B cell (primary cell): ENCODE results near the gene TNNT3. TPM values are rescaled to one million over a fixed set of nuclear protein-coding genes. Genes with fewer than 3 reads are reported as not detected.

Source experiments
- ATAC-seq: fragments of 200-7000 bp; cut with Tn5 transposase; one replicate; pipeline ENCODE4 v1.10.0; 2021; ENCODE audit warnings: low read depth, mild to moderate bottlenecking, moderate number of reproducible peaks, moderate library complexity
- CTCF ChIA-PET: fragments of 350-600 bp; sonication (Branson Sonifier 250); formaldehyde crosslinking; loops from one replicate; lab custom pipeline; 2021; ENCODE audit warnings: antibody characterized with exemption, inconsistent platforms; lab: Charles Lee
- POLR2A ChIA-PET: fragments of 350-600 bp; sonication (Branson Sonifier 250); formaldehyde crosslinking; loops from one replicate; lab custom pipeline; 2021; ENCODE audit warnings: antibody characterized with exemption; lab: Charles Lee
- DNase-seq: peaks from one replicate; pipeline ENCODE4 v3.0.0; 2013
- H2AFZ ChIP-seq: 2 replicates; pipeline ENCODE4 v1.6.1; 2012; ENCODE audit warnings: mild to moderate bottlenecking, low read depth, low read length; ENCODE audit not compliant: insufficient read depth, poor library complexity, severe bottlenecking
- H3K27ac ChIP-seq, 2 donors: 1 replicate in 1 of 2; 2 replicates in 1 of 2; pipeline ENCODE4 v1.5.1; 2012 to 2013; ENCODE audit warnings: low read length in 2 of 2, mild to moderate bottlenecking in 2 of 2, moderate library complexity in 1 of 2
- H3K27me3 ChIP-seq, 4 experiments: fragments of 200-600 bp in 1 of 4; sonication (generic) in 1 of 4; replicated peaks in 1 of 4; 1 replicate in 2 of 4; 2 replicates in 2 of 4; pipeline versions ENCODE4 v1.6.1 to v1.7.0; 2013 to 2016; ENCODE audit warnings: low read length in 3 of 4, mild to moderate bottlenecking in 2 of 4, mixed read lengths in 1 of 4, moderate library complexity in 1 of 4; ENCODE audit not compliant: insufficient read depth in 4 of 4, control insufficient read depth in 3 of 4; ENCODE audit errors: control extremely low read depth in 1 of 4
- H3K36me3 ChIP-seq, 2 experiments: replicated peaks in 1 of 2; 1 replicate in 1 of 2; 2 replicates in 1 of 2; pipeline versions ENCODE4 v1.6.1 to v1.7.1; 2013; ENCODE audit warnings: low read length in 1 of 2; ENCODE audit not compliant: insufficient read depth in 2 of 2, control insufficient read depth in 1 of 2; ENCODE audit errors: control extremely low read depth in 1 of 2, extremely low read depth in 1 of 2
- H3K4me1 ChIP-seq, 2 donors: fragments of 200-600 bp in 1 of 2; sonication (generic) in 1 of 2; 1 replicate in 1 of 2; 2 replicates in 1 of 2; pipeline versions ENCODE4 v1.5.1 to v1.6.1; 2013 to 2017; ENCODE audit warnings: low read length in 2 of 2; ENCODE audit not compliant: control insufficient read depth in 2 of 2, insufficient read depth in 2 of 2
- H3K4me2 ChIP-seq: replicated peaks from 2 replicates; pipeline ENCODE3; 2012; ENCODE audit warnings: mild to moderate bottlenecking, low read depth, low read length; ENCODE audit not compliant: poor library complexity, severe bottlenecking
- H3K4me3 ChIP-seq, 5 experiments: fragments of 200-600 bp in 1 of 5; sonication (generic) in 1 of 5; 1 replicate in 3 of 5; 2 replicates in 2 of 5; pipeline versions ENCODE4 v1.5.1 to v1.7.0; 2011 to 2016; ENCODE audit warnings: low read length in 4 of 5, mild to moderate bottlenecking in 4 of 5, low read depth in 2 of 5, control low read depth in 1 of 5, moderate library complexity in 1 of 5; ENCODE audit not compliant: insufficient read depth in 1 of 5; ENCODE audit errors: control extremely low read depth in 1 of 5, extremely low read depth in 1 of 5
- H3K79me2 ChIP-seq: fragments of 200-600 bp; sonication (generic); one replicate; pipeline ENCODE4 v1.6.0; 2016; ENCODE audit warnings: low read length; ENCODE audit not compliant: control insufficient read depth, insufficient read depth
- H3K9ac ChIP-seq: fragments of 200-600 bp; sonication (generic); 2 replicates; pipeline ENCODE4 v1.6.1; 2017; ENCODE audit warnings: mild to moderate bottlenecking, low read length, moderate library complexity
- H3K9me3 ChIP-seq, 3 donors: one replicate each; pipeline versions ENCODE4 v1.6.1 to v1.7.1; 2013; ENCODE audit warnings: low read length in 2 of 3; ENCODE audit not compliant: control insufficient read depth in 2 of 3, insufficient read depth in 1 of 3; ENCODE audit errors: control extremely low read depth in 1 of 3
- H4K20me1 ChIP-seq: 2 replicates; pipeline ENCODE4 v1.6.0; 2012; ENCODE audit warnings: mild to moderate bottlenecking, low read length; ENCODE audit not compliant: insufficient read depth, control insufficient read depth, poor library complexity, severe bottlenecking
- H3K27ac Mint-ChIP-seq: one replicate; pipeline ENCODE4 v1.8.0; 2021; ENCODE audit warnings: mixed read lengths
- H3K27me3 Mint-ChIP-seq: one replicate; pipeline ENCODE4 v1.8.0; 2021; ENCODE audit warnings: mixed read lengths
- H3K4me1 Mint-ChIP-seq: one replicate; pipeline ENCODE4 v1.8.0; 2021; ENCODE audit warnings: mixed read lengths
- H3K4me3 Mint-ChIP-seq: one replicate; pipeline ENCODE4 v1.8.0; 2021; ENCODE audit warnings: mixed read lengths
- H3K9me3 Mint-ChIP-seq: one replicate; pipeline ENCODE4 v1.8.0; 2022; ENCODE audit warnings: mixed read lengths; ENCODE audit not compliant: insufficient read depth
- EZH2 ChIP-seq: IDR thresholded peaks from 2 replicates; pipeline ENCODE4 v1.6.1; 2012; ENCODE audit warnings: borderline replicate concordance, low read depth, mild to moderate bottlenecking, moderate library complexity, low read length; ENCODE audit not compliant: insufficient read depth, poor library complexity, severe bottlenecking
- WGBS: methylation state at CpG from one replicate; pipeline ENCODE4 v1.1.5; 2013; ENCODE audit warnings: missing lambda C conversion rate; ENCODE audit not compliant: insufficient coverage; 5-methylcytosine and 5-hydroxymethylcytosine counted together
- intact Hi-C: fragments of 100-400 bp; cut with micrococcal nuclease; formaldehyde crosslinking; loops from one replicate; pipeline ENCODE4 v1.10.0; 2022
- polyA plus RNA-seq: library from polyadenylated mRNA; depleted of rRNA; stranded (reverse); fragments of >200 nt; gene quantifications from 2 replicates; pipeline ENCODE4 v1.2.3, GENCODE V29; 2012
- total RNA-seq, 2 donors: library from RNA; stranded (reverse); fragments of 120-200 nt in 1 of 2; gene quantifications; 1 replicate in 1 of 2; 2 replicates in 1 of 2; pipeline versions ENCODE4 v1.2.3 to v1.2.4, GENCODE V29; 2013 to 2022
- TF ChIP-seq, protein P1 (sequence below): fragments of 200-600 bp; IDR thresholded peaks from one replicate; pipeline ENCODE4 v1.8.0; 2022; ENCODE audit warnings: antibody characterized with exemption, mild to moderate bottlenecking

Gene TNNT3
- total and polyA plus RNA-seq, 2 donors (not counting 1 experiment from before 2014, with no cell fraction given) = 2.5 to 10.0 TPM

GRCh38 chr11:1943977-1944376 lies 24.5 kb downstream of the TNNT3 start:
- H3K79me2 ChIP-seq = no peaks in the 10 kb centered on the region
- ChIA-PET POLR2A (no interaction called here), CTCF (interaction anchor here (1.0 kb wide), 1 partner anchor 111 kb away, joined by 4 read pairs; no protein-coding TSS in a partner anchor)
- H3K9ac ChIP-seq = no peak overlapping the region
- H3K27ac ChIP-seq = no peak overlapping the region
- no peaks in the 10 kb centered on the region for H3K27me3 ChIP-seq
- WGBS = 83% methylated on average over 9 of the region's 9 CpGs
- H3K27me3 Mint-ChIP-seq = no peaks in the 10 kb centered on the region
- H3K36me3 ChIP-seq = no peaks in the 10 kb centered on the region
- ATAC-seq (no peak), DNase-seq (no peak)
- no peaks in the 10 kb centered on the region for H4K20me1 ChIP-seq
- no peaks in the 10 kb centered on the region for H3K9me3 Mint-ChIP-seq
- H3K4me3 ChIP-seq = no peak overlapping the region
- no peak overlapping the region for H3K4me2 ChIP-seq
- no peak overlapping the region for H2AFZ ChIP-seq
- TF ChIP-seq EZH2 = no peak
- TF ChIP-seq, protein P1, sequence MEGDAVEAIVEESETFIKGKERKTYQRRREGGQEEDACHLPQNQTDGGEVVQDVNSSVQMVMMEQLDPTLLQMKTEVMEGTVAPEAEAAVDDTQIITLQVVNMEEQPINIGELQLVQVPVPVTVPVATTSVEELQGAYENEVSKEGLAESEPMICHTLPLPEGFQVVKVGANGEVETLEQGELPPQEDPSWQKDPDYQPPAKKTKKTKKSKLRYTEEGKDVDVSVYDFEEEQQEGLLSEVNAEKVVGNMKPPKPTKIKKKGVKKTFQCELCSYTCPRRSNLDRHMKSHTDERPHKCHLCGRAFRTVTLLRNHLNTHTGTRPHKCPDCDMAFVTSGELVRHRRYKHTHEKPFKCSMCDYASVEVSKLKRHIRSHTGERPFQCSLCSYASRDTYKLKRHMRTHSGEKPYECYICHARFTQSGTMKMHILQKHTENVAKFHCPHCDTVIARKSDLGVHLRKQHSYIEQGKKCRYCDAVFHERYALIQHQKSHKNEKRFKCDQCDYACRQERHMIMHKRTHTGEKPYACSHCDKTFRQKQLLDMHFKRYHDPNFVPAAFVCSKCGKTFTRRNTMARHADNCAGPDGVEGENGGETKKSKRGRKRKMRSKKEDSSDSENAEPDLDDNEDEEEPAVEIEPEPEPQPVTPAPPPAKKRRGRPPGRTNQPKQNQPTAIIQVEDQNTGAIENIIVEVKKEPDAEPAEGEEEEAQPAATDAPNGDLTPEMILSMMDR = no peak
- peaks cover 3% of the 10 kb centered on the region for H3K4me1 Mint-ChIP-seq
- intact Hi-C loops = no loop called here
- H3K4me1 ChIP-seq = no peaks in the 10 kb centered on the region
- H3K9me3 ChIP-seq = no peaks in the 10 kb centered on the region
- H3K27ac Mint-ChIP-seq = no peak overlapping the region
- peak overlapping the region; percentile 13 for H3K4me3 Mint-ChIP-seq

DNA sequence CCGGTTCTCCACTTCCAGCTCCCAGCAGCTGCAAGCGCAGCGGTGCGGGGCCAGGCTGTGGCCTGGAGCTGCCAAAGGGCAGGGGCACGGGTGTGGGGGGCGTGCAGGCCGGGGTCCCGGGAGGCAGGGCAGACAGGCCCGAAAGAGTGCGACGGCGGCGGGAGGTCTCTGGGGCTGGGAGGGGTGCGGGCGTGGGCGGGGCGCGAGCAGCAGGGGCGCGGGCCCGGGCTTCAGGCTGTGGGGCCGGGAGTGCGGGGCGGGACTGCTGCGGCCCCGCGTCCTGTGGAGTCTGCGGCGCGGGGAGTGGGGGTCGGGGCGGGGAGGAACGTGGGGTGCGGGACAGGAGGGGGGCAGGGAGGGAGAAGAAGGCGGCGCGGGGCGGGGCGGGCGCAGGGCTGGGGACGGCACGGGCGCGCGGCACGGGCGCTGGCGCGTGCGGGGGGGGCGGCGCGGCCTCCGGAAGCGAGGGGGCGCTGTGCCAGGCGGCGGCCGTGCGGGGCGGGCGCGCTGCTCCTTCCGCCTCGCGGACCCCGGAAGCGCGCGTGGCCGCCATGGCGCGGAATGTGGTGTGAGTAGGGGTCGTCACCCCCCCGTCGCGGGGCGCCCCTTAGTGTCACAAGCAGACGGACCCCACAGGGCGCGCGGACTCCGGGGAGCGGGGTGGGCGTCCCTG lies 27.4 kb downstream of the TNNT3 start, which contains the start of gene MRPL23:
Gene MRPL23, plus strand, starts transcription at position 521 of the 673 bp plus-strand sequence. Its CDS starts 31 bp downstream, at position 552.
- no peak within 1 kb of the TSS for H3K4me3 ChIP-seq
- no peaks in the 10 kb centered on the region for H3K27me3 Mint-ChIP-seq
- no peaks in the 10 kb centered on the region for H3K4me1 Mint-ChIP-seq
- no peaks in the 10 kb centered on the region for H3K4me1 ChIP-seq
- no peak within 1 kb of the TSS for H2AFZ ChIP-seq
- ChIA-PET CTCF (interaction anchor here (0.7 to 2.3 kb wide), 6 partner anchors 54 to 294 kb away, joined by 3 to 11 read pairs (median 3); partner anchors contain the start of gene SYT8), POLR2A (no interaction called here)
- H3K27ac ChIP-seq = no peak within 1 kb of the TSS
- no peak within 1 kb of the TSS for H3K4me2 ChIP-seq
- no peak within 1 kb of the TSS for H3K9ac ChIP-seq
- H3K9me3 ChIP-seq = no peaks in the 10 kb centered on the region
- TF ChIP-seq, protein P1 = no peak
- no peak for TF ChIP-seq EZH2
- no CpG with 5 or more reads among the region's 85 CpGs for WGBS
- H3K27ac Mint-ChIP-seq = no peak within 1 kb of the TSS
- no peak within 1 kb of the TSS for H3K4me3 Mint-ChIP-seq
- no peaks in the 10 kb centered on the region for H3K79me2 ChIP-seq
- no peaks in the 10 kb centered on the region for H3K36me3 ChIP-seq
- ATAC-seq (peak; percentile 93), DNase-seq (no peak)
- H4K20me1 ChIP-seq = no peaks in the 10 kb centered on the region
- H3K9me3 Mint-ChIP-seq = no peaks in the 10 kb centered on the region
- intact Hi-C loops = no loop called here
- H3K27me3 ChIP-seq = no peaks in the 10 kb centered on the region
